ENCODE results near the gene SLC22A1. TPM values are rescaled to one million over a fixed set of nuclear protein-coding genes. Genes with fewer than 3 reads are reported as not detected.

SLC22A1 gene
- total and polyA plus RNA-seq, 2 donors (not counting 3 experiments of a cell fraction or from before 2014, with no cell fraction given) = 0.04 TPM; not detected in 1

DNA sequence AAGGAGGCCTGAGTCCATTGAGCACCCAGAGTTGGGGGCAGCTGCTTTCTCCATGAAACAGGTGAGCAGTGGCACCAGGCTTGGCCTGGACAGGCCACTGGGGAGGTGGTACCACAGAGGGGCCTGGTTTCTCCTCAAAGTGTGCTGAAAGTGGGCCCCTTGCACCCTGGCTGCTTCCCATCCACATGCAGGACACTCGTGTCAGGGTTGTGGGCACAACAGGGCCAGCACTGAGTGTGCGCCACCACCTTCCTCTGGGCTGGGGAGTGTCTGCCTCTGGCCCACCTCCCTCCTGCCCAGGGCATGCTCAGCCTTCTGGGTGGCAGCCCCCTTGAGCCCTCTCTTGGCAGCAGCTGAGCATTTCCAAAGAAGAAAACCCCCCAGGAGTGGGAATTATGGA lies 5.2 kb upstream of the SLC22A1 start:
- no peaks in the 10 kb centered on the region for H4K20me1 ChIP-seq (replicated peaks; ENCODE audit: control insufficient read depth, extremely low read depth, insufficient read depth, low read length)
- FAIRE-seq (no peak), DNase-seq (ENCODE audit: low read depth, low spot score) (no peak)
- no peak overlapping the region for H3K27ac ChIP-seq (ENCODE audit: insufficient read depth, low read depth, low read length)
- H3K4me3 ChIP-seq (replicated peaks in 1 of 3; ENCODE audit: insufficient read depth in 1 of 3, low read depth in 1 of 3, low read length in 3 of 3) = no peak overlapping the region
- dilution Hi-C loops (cut with MboI; ENCODE audit: extremely low pct_ligation_motif_present, low sequenced_read_pairs) (no loop called here), intact Hi-C loops (cut with micrococcal nuclease) (no loop called here)
- H3K9me3 ChIP-seq (replicated peaks; ENCODE audit: control insufficient read depth, insufficient read depth, low read length) = no peaks in the 10 kb centered on the region
- H3K79me2 ChIP-seq (ENCODE audit: control insufficient read depth, insufficient read depth, low read length) = no peaks in the 10 kb centered on the region
- ChIA-PET CTCF (no interaction called here), POLR2A (no interaction called here)
- H3K4me2 ChIP-seq (ENCODE audit: insufficient read depth, low read length) = no peak overlapping the region
- H2AFZ ChIP-seq (ENCODE audit: low read depth, low read length) = no peak overlapping the region
- BruUV-seq (replicated peaks) = no TSS peak
- H3K4me1 ChIP-seq (ENCODE audit: control insufficient read depth, extremely low read depth, insufficient read depth, low read length) = no peaks in the 10 kb centered on the region
- no peaks in the 10 kb centered on the region for H3K36me3 ChIP-seq (ENCODE audit: control insufficient read depth in 2 of 2, extremely low read depth in 1 of 2, insufficient read depth in 2 of 2, low read length in 2 of 2)
- no peak for TF ChIP-seq EZH2 (IDR thresholded peaks at IDR 0.05; ENCODE audit: borderline replicate concordance, low read depth, low read length, severe bottlenecking)
- no peak for TF ChIP-seq MYC (IDR thresholded peaks at IDR 0.05; ENCODE audit: low read depth, low read length)
- TF ChIP-seq FOS (IDR thresholded peaks at IDR 0.05; ENCODE audit: borderline replicate concordance, insufficient read depth, low read length) = no peak
- TF ChIP-seq, protein P1, sequence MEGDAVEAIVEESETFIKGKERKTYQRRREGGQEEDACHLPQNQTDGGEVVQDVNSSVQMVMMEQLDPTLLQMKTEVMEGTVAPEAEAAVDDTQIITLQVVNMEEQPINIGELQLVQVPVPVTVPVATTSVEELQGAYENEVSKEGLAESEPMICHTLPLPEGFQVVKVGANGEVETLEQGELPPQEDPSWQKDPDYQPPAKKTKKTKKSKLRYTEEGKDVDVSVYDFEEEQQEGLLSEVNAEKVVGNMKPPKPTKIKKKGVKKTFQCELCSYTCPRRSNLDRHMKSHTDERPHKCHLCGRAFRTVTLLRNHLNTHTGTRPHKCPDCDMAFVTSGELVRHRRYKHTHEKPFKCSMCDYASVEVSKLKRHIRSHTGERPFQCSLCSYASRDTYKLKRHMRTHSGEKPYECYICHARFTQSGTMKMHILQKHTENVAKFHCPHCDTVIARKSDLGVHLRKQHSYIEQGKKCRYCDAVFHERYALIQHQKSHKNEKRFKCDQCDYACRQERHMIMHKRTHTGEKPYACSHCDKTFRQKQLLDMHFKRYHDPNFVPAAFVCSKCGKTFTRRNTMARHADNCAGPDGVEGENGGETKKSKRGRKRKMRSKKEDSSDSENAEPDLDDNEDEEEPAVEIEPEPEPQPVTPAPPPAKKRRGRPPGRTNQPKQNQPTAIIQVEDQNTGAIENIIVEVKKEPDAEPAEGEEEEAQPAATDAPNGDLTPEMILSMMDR (IDR thresholded peaks at IDR 0.05; ENCODE audit: extremely low read depth in 1 of 2, insufficient read depth in 1 of 2, low read depth in 1 of 2, low read length in 2 of 2) = no peak
- no peak for TF ChIP-seq POLR2AphosphoS5 (IDR thresholded peaks at IDR 0.05; ENCODE audit: insufficient read depth, low read depth, low read length)
- TF ChIP-seq GATA2 (IDR thresholded peaks at IDR 0.05; ENCODE audit: insufficient read depth, insufficient read length, low read depth, low read length) = no peak
- no peak for TF ChIP-seq JUN (IDR thresholded peaks at IDR 0.05; ENCODE audit: borderline replicate concordance, insufficient read depth, insufficient read length, low read depth)
- no peak for TF ChIP-seq POLR2A (IDR thresholded peaks at IDR 0.05; ENCODE audit: low read depth, low read length)
- TF ChIP-seq, protein P2, sequence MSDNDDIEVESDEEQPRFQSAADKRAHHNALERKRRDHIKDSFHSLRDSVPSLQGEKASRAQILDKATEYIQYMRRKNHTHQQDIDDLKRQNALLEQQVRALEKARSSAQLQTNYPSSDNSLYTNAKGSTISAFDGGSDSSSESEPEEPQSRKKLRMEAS (IDR thresholded peaks at IDR 0.05; ENCODE audit: insufficient read depth, insufficient read length) = no peak
- H3K9me1 ChIP-seq (replicated peaks; ENCODE audit: control insufficient read depth, extremely low read depth, insufficient read depth, low read length) = no peaks in the 10 kb centered on the region
- H3K9ac ChIP-seq (replicated peaks; ENCODE audit: extremely low read depth, insufficient read depth, low read length) = no peak overlapping the region
- no peaks in the 10 kb centered on the region for H3K27me3 ChIP-seq (ENCODE audit: control insufficient read depth in 2 of 2, insufficient read depth in 2 of 2, low read length in 2 of 2)

Data from endothelial cell of umbilical vein (primary cell).